GM12801 (cell line): ENCODE data around the gene LRIG2.

ENCODE experiments used
- CTCF ChIP-seq: IDR thresholded peaks from one replicate; pipeline ENCODE4 v1.5.1; 2011; ENCODE audit warnings: control low read depth; ENCODE audit not compliant: insufficient read length; ENCODE audit errors: extremely low read depth

LRIG2 gene

GRCh38 chr1:113169591-113169990 is 96.6 kb downstream of the LRIG2 start:
- no peak for TF ChIP-seq CTCF

GRCh38 chr1:113170519-113170918 is 97.5 kb downstream of the LRIG2 start:
- no peak for TF ChIP-seq CTCF

GRCh38 chr1:113178106-113178505 is 105.1 kb downstream of the LRIG2 start:
- no peak for TF ChIP-seq CTCF

GRCh38 chr1:113178522-113178921 is 105.5 kb downstream of the LRIG2 start:
- no peak for TF ChIP-seq CTCF
